HT-29 (cell line): ENCODE results near the gene GUCY2C. TPM values are rescaled to one million over a fixed set of nuclear protein-coding genes. Genes with fewer than 3 reads are reported as not detected.
"Not testable (repeated sequence)": the region's sequence is repeated elsewhere in the genome, so short reads cannot be mapped to it uniquely, and the experiment has no call there.

Experiments
- DNase-seq: peaks from one replicate; pipeline ENCODE4 v3.0.0-alpha.2; 2015; ENCODE audit warnings: low spot score
- total RNA-seq: library from RNA; depleted of rRNA; stranded (reverse); fragments of >200 nt; shearing (Covaris generic); gene quantifications from 2 replicates; pipeline ENCODE4 v1.2.3, GENCODE V29; 2014; rRNA removed

The GUCY2C gene
- total RNA-seq, result not detected in 2 replicates

DNA sequence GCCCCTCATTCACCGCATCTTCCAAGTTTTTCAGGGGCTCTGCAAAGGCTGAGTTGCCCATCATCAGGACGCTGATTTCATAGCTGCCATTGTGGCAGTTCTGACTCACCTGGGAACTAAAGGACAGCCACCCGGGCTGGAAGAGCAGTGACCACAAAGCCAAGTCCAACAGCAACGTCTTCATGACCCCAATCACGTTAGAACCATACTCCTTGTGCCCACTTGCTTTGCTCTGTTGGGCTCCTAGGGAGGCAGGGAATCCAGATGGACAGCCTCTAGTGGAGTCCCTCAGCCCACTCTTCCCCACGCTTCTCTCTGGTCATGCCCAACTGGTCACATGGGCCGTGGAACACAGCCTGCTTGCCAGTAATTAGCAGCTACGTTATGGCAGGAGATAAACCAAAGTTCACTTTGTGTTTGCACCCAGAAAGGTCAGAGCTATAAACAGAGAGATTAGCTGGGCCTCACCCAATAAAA lies at the start of gene GUCY2C:
TSS of gene GUCY2C (minus strand) at position 335 of the 477 bp plus-strand sequence. CDS start at position 184, 151 bp downstream.
- no peak for DNase-seq

DNA sequence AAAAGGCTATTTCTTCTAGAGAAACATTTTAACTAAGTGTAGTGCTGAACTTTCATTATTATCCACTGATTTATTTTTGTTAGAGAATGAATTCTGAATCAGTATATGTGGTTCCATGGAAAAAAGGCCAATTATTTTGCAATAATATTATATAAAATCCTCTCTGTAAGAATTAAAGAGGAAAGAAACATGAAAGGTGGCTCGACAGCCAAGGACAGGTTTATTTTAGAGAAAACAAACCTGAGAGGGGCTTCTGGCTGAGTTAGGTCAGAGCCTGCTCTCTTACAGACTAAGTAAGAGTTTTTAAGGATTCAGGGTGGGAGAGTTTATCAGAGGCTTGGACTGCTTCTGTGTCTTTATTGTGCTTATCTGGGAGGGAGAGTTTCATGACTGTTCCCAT lies 46.7 kb upstream of the GUCY2C start:
- DNase-seq, result no peak

DNA sequence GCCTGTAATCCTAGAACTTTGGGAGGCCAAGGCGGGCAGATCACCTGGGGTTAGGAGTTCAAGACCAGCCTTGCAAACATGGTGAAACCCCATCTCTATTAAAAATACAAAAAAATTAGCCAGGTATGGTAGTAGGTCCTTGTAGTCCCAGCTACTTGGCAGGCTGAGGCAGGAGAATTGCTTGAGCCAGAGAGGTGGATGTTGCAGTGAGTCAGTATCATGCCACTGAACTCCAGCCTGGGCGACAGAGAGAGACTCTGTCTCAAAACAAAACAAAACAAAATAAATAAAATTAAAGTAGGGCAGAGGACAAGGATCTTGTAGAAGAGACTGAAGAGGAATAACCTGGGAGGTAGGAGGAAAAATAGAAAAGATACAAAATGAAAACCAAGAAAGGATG lies 45.5 kb upstream of the GUCY2C start:
- DNase-seq, result no peak

GRCh38 chr12:14741153-14741552 lies 44.8 kb upstream of the GUCY2C start:
- DNase-seq, result no peak

DNA sequence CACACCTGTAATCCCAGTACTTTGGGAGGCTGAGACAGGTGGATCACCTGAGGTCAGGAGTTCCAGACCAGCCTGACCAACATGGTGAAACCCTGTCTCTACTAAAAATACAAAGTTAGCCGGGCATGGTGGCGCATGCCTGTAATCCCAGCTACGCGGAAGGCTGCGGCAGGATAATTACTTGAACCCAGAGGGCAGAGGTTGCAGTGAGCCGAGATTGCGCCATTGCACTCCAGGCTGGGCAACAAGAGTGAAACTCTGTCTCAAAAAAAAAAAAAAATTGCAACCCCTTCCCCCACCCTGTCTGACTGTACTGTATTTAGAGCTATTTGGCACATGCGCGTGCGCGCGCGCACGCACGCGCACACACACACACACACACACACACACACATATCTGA lies 40.0 kb upstream of the GUCY2C start:
- not testable (repeated sequence) for DNase-seq

DNA sequence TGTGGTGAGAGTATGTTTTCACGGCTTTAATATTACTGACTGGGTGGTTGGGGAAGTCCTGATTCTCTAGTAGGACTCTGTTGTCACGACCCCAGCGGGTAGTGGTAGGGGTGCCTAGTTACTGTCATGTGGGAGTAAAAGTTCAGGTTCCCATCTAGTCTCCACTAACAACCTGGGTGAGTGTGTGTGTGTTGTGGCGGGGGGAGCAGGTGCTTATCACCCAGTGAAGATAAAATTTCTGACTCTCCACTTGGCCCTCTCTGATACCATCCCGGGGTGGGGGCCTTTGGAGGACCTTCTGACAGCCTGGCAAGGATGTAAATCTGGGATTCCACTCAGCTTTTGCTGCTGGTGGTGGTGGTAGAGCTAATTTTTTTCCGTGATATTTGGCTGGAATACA lies 35.4 kb upstream of the GUCY2C start:
- DNase-seq, result no peak

- no peak for DNase-seq
Observed at GRCh38 chr12:14729586-14729985, 33.2 kb upstream of the GUCY2C start.

DNA sequence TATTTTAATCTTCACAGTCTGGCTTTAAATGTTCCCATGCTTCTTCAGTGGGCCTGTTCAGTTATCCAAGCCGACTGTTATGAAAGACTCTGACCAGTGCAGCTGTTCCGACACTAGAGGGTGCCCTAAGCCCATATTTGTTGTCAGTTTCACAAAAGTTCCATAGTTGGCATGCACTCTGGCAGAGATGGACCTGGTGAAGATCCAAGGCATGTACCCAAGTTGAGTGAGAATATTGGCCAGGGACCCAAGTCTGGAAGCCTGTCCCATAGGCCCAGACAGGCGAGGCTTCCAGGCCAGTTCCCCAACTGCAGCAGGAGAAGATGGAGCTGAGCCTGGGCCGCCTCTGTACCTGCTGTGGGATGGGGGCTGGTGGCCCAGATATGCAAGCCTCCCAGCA lies 27.4 kb upstream of the GUCY2C start:
- peak; percentile 79 for DNase-seq

DNA sequence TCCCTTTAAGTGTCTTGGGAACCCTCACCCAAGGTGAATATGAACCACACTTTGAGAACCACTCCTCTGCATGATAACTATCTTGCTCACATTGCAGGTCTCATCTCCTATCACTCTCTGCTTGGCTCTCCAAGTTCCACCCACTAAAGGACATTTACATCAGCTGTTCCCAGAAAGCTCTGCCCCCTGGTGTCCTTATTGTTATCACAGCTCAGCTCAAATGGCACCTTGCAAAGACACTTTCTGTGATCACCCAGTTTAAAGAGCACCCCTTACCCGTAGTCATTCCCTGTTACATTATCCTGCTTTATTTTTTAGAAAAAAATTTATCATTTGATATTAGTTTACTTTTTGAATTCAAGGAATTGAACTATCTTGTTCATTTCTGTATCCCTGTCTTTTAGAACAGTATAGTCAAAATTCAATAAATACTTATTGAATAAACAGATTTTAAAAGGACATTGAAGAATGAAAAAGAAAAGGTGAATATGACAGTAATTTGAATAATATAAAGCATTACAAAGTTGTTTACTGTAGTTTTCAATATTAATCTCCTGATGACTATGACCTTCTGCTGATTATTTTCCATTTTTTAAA lies 20.5 kb upstream of the GUCY2C start:
- peak; percentile 63 for DNase-seq

DNA sequence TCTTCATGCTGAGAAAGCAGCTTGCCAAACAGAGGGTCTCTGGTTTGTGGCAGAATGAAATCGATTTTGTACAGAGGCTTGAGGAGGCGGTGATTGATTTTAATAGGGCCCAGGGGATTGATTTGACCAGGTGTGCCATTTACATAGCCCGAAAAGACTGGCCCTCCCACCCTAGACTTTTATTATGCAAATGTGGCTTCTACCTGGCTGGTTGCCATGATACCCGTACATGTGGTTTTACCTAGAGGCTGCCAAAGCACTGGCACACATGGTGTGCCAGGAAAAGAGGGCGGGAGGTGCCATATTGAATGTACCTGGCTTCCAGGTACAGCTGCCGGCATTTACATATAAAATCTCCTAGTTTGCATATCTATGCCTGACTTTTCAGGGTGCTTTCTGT lies 18.0 kb upstream of the GUCY2C start:
- no peak for DNase-seq

GRCh38 chr12:14710632-14711320 lies 14.4 kb upstream of the GUCY2C start:
- peak; percentile 5 for DNase-seq

DNA sequence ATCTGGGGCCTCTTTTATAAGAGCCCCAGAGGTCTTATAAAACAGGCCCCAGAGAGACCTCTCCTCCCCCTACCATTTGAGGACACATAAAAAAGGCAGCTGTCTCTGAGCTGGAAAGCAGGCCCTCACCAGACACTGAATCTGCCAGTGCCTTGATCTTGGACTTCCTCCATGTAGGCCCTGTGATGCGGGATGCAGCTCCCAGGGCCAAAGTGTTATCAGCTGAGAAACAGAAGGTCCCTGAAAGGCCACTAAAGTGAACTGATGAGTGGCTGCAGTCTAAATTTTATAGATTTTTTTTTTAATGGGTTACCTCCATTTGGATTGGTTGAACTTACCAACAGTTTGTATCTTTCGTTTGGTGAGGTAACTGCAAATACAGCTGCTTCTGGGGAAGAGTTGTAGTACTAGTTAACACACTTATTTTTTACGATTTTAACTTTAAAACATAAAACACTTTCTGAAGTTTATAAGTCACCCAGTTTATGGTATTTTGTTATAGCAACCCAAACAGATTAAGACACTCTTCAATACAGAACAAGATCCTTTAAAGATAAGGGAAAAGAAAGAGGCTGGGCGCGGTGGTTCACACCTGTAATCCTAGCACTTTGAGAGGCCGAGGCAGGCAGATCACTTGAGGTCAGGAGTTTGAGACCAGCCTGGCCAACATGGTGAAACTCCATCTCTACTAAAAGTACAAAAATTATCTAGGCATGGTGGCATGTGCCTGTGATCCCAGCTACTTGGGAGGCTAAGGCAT lies 5.6 kb upstream of the GUCY2C start:
- no peak for DNase-seq

DNA sequence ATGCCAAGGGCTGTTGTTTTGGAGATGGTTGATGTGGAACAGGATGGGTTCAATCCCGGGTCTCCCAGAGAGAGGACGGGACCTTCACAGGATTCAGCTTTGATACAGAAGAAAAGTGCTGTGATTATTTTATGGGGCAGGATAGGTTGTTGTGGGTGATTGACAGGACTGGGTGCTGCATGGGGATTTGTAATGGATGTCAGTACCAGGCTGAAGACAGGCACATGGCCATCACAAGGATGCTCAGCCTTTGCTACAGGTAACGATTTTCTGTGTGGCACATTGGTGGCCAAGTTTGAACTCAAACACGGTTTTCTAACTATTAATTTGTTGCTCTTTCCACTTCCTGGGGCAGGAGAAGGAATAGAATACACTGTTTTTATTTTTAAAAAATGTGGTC lies 4.5 kb upstream of the GUCY2C start:
- DNase-seq, result no peak

DNA sequence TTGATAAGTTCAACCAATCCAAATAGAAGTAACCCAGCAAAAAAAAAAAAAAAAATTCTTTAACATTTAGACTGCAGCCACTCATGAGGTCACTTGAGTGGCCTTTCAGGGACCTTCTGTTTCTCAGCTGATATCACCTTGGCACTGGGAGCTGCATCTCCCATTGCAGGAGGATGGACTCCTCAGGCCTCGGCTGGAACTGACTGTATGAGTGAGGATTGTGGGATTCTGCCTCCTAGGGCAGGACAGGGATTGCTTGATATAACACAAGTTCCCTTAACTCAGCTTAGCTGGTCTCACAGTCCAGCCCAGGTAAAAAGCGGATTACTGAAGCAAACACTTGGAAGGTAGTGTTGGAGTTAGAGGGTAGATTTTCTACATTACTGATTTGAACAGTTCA lies 3.5 kb upstream of the GUCY2C start:
- DNase-seq, result no peak

DNA sequence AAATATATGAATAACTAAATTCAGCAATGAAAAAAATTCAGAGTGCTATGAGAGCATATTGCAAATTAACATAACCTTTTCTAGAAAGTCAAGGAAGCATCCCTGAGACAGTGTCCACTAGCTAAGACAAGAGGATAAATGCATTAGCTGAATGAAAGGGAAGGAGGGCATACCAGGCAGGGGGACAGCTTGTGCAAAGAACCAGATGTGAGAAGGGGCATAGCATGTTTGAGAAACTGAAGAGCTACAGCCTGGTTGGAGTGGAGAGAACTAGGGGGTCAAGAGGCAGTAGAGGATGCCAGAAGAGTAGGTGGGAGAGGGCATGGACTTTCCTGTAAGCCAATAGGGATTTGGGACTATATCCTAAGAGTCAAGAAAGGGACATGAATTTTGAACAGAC lies 2.2 kb upstream of the GUCY2C start:
- no peak for DNase-seq

- DNase-seq, result no peak
Observed at GRCh38 chr12:14695715-14696141, 671 bp downstream of the GUCY2C start.

DNA sequence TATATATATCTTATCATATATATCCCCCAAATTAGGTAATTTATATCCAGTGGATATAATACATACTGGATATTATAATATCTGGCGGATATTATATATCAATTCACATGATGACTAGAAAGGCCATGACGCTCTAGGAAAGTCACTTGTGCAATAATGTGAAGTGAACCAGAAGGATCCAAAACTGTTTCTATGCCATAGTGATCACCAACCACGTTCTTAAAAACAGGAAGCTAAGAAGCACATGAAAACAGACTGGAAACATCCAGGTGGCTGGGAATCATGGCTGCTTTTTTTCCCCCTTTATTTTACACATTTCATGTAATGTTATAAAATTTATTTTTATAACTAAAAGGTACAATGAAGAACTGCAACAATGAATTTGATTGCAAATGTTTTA lies 1.4 kb downstream of the GUCY2C start:
- DNase-seq, result no peak

DNA sequence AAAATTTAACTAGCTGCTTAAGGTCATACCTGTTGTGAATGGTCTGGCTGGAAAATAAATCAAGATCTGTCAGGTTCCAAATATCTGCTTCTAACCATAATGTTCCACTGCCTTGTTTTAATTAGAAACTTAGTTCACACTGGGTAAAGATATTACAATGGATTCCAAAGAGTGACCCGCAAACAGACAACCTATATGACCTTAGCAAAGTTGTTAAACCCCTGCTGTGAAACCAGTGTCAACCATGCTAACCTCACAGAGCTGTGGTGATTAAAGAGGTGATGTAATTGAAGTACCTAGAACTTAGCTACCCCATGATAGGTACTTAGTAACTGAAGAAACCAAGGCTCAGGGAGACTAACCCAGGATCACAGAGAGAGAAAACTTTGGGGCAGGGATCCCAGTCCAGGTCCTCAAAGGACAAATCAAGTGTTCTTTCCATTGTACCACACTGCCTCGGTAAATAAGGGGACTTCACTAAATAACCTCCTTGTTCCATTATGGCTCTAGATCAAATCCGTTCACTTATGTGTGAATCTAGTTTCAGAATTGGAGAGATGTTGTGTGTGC lies 2.2 kb downstream of the GUCY2C start:
- no peak for DNase-seq

- no peak for DNase-seq
Observed at GRCh38 chr12:14693116-14693515, 3.3 kb downstream of the GUCY2C start.

DNA sequence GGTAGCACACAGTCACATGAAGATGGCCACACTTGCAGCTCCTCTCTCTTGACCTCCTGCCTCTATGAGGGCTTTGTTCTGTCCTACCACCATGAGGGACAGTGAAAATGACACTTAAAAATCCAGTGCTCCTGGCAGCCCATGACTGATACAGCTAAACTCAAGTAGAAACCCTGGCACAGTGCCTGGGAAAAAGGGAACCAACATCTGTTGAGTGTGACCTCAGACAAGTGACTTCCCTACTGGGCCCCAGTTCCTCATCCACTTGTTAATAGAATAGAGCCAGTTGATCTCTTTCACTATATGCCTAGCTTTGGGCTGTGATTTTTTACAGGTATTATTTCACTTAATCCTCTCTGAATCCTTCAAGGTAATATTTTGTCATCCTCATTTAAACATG lies 4.8 kb downstream of the GUCY2C start:
- DNase-seq, result no peak

- no peak for DNase-seq
Observed at GRCh38 chr12:14689996-14690395, 6.4 kb downstream of the GUCY2C start.

DNA sequence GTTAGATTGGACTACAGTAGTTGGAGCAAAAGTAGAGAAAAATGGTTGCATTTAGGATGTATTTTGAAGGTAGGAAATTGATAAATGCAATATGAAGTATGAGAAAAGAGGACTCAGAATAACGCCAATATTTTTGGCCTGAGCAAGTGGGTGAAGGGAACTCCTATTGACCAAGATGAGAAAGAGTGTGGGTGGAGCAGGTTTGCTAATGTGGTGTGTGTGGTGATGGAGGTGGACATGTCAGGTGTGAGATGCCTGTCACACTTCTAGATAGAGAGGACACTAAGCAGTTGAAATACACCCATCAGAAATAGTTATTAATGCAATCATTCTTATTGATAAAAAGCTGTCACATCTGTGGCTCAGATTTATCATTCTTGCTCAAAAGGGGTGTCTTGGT lies 7.3 kb downstream of the GUCY2C start:
- DNase-seq, result no peak
